ENCODE measurements around the gene VAV1. TPM values are rescaled to one million over a fixed set of nuclear protein-coding genes. Genes with fewer than 3 reads are reported as not detected.

The VAV1 gene
- total and polyA plus RNA-seq, 2 of the 13 experiments (the other 11 are each of a cell fraction or from before 2014, with no cell fraction given) = not detected

DNA sequence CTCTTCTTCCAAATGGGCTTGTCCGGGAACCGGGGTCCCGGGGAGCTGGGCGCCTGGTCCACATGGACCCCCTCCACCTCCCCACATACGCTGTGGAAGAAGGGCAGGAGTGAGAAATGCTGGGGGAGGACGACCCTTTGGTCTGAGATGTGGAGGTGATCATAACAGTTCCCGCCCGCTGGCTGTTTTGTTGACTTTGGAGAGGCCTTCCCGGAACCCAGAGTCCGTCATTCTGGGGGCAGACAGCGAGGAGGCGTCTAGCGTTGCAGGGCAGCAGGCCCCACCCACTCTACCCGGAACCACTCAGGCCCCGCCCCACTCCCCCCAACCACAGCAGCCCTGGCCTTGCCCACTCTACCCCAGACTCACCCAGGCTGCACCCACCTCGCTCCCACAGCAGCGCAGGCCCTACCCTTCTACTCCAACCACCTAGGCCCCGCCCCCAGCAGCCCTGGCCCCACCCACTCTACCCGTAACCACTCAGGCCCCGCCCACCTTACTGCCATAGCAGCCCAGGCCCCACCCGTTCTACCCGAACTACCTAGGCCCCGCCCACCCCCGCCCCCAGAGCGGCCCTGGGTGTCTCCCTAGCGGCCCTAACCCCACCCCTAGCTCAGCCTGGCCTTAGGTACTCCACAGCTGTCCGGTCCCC, 42.2 kb upstream of the VAV1 start (continued):
- peak; percentile 47 for TF ChIP-seq GATAD1 (CRISPR knock-in tag; IDR thresholded peaks at IDR 0.05)
- peak; percentile 61; the same call in 1 of the 2 replicates for TF ChIP-seq POLR2AphosphoS5 (IDR thresholded peaks at IDR 0.05; ENCODE audit: low read depth, low read length)
- peak; percentile 67 for TF ChIP-seq NR2C2 (CRISPR knock-in tag; IDR thresholded peaks at IDR 0.05; ENCODE audit: borderline replicate concordance)
- no peak for TF ChIP-seq ZNF10 (CRISPR knock-in tag; IDR thresholded peaks at IDR 0.05; ENCODE audit: borderline replicate concordance, low read depth)
- TF ChIP-seq SRY (CRISPR knock-in tag; IDR thresholded peaks at IDR 0.05) = no peak
- TF ChIP-seq ZNF24 (IDR thresholded peaks at IDR 0.05) = no peak
- TF ChIP-seq, protein P1, sequence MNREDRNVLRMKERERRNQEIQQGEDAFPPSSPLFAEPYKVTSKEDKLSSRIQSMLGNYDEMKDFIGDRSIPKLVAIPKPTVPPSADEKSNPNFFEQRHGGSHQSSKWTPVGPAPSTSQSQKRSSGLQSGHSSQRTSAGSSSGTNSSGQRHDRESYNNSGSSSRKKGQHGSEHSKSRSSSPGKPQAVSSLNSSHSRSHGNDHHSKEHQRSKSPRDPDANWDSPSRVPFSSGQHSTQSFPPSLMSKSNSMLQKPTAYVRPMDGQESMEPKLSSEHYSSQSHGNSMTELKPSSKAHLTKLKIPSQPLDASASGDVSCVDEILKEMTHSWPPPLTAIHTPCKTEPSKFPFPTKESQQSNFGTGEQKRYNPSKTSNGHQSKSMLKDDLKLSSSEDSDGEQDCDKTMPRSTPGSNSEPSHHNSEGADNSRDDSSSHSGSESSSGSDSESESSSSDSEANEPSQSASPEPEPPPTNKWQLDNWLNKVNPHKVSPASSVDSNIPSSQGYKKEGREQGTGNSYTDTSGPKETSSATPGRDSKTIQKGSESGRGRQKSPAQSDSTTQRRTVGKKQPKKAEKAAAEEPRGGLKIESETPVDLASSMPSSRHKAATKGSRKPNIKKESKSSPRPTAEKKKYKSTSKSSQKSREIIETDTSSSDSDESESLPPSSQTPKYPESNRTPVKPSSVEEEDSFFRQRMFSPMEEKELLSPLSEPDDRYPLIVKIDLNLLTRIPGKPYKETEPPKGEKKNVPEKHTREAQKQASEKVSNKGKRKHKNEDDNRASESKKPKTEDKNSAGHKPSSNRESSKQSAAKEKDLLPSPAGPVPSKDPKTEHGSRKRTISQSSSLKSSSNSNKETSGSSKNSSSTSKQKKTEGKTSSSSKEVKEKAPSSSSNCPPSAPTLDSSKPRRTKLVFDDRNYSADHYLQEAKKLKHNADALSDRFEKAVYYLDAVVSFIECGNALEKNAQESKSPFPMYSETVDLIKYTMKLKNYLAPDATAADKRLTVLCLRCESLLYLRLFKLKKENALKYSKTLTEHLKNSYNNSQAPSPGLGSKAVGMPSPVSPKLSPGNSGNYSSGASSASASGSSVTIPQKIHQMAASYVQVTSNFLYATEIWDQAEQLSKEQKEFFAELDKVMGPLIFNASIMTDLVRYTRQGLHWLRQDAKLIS (CRISPR knock-in tag; IDR thresholded peaks at IDR 0.05) = peak; percentile 38; the same call in 1 of the 2 replicates
- TF ChIP-seq ZSCAN9 (CRISPR knock-in tag; IDR thresholded peaks at IDR 0.05; ENCODE audit: borderline replicate concordance) = peak; percentile 70; the same call in 1 of the 2 replicates
- TF ChIP-seq HMG20A (CRISPR knock-in tag; IDR thresholded peaks at IDR 0.05; ENCODE audit: borderline replicate concordance) = peak; percentile 65
- TF ChIP-seq, protein P2, sequence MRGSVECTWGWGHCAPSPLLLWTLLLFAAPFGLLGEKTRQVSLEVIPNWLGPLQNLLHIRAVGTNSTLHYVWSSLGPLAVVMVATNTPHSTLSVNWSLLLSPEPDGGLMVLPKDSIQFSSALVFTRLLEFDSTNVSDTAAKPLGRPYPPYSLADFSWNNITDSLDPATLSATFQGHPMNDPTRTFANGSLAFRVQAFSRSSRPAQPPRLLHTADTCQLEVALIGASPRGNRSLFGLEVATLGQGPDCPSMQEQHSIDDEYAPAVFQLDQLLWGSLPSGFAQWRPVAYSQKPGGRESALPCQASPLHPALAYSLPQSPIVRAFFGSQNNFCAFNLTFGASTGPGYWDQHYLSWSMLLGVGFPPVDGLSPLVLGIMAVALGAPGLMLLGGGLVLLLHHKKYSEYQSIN (CRISPR knock-in tag; IDR thresholded peaks at IDR 0.05; ENCODE audit: borderline replicate concordance) = no peak
- no peak for TF ChIP-seq DR1 (CRISPR knock-in tag; IDR thresholded peaks at IDR 0.05)
- TF ChIP-seq ZNF790 (CRISPR knock-in tag; IDR thresholded peaks at IDR 0.05; ENCODE audit: borderline replicate concordance) = no peak
- peak in 1 of 2 experiments; percentile 19; a peak in 1 of 4 replicates for TF ChIP-seq NR2F1 (CRISPR knock-in tag; IDR thresholded peaks at IDR 0.05)
- TF ChIP-seq RARA (CRISPR knock-in tag; IDR thresholded peaks at IDR 0.05) = peak; percentile 89
- TF ChIP-seq PLRG1 (conservative IDR thresholded peaks at IDR 0.05) = no peak
- peak; percentile 25 for TF ChIP-seq HNRNPLL (IDR thresholded peaks at IDR 0.05; ENCODE audit: low read depth, low read length, poor library complexity, severe bottlenecking)
- no peak for TF ChIP-seq ZNF296 (CRISPR knock-in tag; conservative IDR thresholded peaks at IDR 0.05)
- TF ChIP-seq PHF8 (CRISPR knock-in tag; IDR thresholded peaks at IDR 0.05) = no peak
- peak in 1 of 2 experiments; percentile 73; a peak in 2 of 4 replicates for TF ChIP-seq EP300 (IDR thresholded peaks at IDR 0.05; ENCODE audit: low read depth in 2 of 2, low read length in 2 of 2)
- TF ChIP-seq EP300 (CRISPR knock-in tag; IDR thresholded peaks at IDR 0.05; ENCODE audit: borderline replicate concordance) = peak; percentile 76
- no peak for TF ChIP-seq U2AF1 (optimal IDR thresholded peaks at IDR 0.05; ENCODE audit: low read depth, low read length)
- TF ChIP-seq ZNF232 (CRISPR knock-in tag; IDR thresholded peaks at IDR 0.05; ENCODE audit: borderline replicate concordance) = no peak
- TF ChIP-seq, protein P3, sequence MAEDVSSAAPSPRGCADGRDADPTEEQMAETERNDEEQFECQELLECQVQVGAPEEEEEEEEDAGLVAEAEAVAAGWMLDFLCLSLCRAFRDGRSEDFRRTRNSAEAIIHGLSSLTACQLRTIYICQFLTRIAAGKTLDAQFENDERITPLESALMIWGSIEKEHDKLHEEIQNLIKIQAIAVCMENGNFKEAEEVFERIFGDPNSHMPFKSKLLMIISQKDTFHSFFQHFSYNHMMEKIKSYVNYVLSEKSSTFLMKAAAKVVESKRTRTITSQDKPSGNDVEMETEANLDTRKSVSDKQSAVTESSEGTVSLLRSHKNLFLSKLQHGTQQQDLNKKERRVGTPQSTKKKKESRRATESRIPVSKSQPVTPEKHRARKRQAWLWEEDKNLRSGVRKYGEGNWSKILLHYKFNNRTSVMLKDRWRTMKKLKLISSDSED (CRISPR knock-in tag; IDR thresholded peaks at IDR 0.05) = no peak
- TF ChIP-seq ZNF326 (CRISPR knock-in tag; IDR thresholded peaks at IDR 0.05; ENCODE audit: borderline replicate concordance) = no peak
